ENCODE measurements around the gene GLIS1.

GLIS1 gene

DNA sequence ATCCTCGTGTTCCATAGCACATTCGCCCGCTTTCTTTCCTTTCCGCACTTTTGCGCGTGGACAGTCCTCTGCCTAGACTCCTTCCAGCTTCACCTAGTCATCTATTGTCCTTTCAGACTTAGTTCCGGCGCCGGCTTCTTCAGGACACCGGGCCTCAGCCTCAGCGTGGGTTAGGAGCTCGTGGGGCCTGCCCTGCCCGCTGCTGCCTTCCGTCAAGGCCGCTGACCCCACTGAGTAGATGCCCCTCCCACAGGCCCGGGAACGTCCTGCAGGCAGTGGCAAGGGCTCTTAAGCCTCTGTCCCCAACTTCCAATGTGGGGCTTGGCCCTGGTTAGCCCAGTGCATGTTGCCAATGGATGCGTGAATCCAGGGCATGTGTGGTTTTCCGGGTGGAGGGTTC lies 268.4 kb downstream of the GLIS1 start:
- DNase-seq = no peak

GRCh38 chr1:53470155-53470554 lies 268.8 kb downstream of the GLIS1 start:
- DNase-seq = no peak

- no peak for DNase-seq
Measured at GRCh38 chr1:53469373-53469772, 269.6 kb downstream of the GLIS1 start.

DNA sequence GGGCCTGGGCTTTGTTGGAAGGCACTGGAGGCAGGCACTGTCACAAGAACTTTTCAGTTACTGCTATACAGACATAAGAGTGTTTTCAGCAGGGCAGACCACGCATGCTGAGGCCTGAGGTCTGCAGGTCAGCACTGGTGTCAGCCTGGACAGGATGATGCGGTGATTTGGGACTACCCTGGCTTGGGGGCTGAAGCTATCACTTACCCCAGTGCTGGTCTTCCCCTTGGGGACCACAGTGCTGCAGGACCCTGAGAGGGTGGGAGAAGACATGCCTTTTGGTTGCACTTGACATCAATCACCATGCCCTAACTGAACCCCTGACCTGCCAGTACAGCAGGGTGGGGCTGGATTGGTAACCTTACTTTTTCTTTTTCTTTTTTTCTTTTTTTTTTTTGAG lies 270.6 kb downstream of the GLIS1 start:
- no peak for DNase-seq

GRCh38 chr1:53467391-53467790 lies 271.6 kb downstream of the GLIS1 start:
- no peak for DNase-seq

DNA sequence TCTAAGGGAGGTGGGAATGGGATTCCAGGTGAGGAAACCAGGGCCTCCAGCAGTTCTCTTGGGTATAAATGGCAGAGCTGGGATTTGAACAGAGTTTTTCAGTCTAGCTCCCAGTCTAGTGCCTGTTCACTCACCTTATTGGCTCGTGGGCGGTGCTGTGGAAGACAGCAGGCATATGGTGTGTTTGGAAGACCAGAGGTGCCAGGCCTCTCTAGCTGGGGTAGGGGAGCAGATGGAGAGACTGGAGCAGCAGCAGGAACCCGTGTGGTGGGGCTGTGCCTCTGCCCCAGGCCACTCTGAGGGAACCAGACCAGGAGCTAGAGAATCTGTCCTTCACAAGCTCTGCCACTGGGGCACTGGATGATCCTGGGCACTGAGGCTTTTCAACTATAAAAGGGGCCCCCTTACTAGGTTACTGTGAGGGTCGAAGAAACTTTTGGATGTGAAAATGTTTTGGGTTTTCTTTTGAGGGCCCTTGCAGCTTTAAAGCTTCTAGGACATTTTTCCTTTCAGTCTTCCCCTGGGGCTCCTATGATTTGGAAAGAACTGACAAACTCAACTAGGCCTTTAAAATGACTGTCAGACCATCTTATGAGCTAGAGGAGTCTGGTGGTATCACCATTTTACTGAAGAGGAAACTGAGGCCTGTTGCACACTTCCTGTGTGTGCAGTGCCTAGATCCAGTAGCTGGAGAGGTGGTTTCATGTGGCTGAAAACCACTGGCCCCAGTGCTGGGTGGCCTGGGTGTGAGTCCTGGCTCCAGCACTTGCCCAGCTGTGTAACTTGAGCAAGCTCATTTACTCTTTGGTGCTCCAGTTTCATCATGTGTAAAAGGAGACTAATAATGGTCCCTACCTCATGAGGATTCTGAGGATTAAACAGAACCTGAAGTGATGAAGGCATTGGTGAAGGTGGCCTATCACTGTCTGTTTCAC lies 273.7 kb downstream of the GLIS1 start:
- no peak for DNase-seq

DNA sequence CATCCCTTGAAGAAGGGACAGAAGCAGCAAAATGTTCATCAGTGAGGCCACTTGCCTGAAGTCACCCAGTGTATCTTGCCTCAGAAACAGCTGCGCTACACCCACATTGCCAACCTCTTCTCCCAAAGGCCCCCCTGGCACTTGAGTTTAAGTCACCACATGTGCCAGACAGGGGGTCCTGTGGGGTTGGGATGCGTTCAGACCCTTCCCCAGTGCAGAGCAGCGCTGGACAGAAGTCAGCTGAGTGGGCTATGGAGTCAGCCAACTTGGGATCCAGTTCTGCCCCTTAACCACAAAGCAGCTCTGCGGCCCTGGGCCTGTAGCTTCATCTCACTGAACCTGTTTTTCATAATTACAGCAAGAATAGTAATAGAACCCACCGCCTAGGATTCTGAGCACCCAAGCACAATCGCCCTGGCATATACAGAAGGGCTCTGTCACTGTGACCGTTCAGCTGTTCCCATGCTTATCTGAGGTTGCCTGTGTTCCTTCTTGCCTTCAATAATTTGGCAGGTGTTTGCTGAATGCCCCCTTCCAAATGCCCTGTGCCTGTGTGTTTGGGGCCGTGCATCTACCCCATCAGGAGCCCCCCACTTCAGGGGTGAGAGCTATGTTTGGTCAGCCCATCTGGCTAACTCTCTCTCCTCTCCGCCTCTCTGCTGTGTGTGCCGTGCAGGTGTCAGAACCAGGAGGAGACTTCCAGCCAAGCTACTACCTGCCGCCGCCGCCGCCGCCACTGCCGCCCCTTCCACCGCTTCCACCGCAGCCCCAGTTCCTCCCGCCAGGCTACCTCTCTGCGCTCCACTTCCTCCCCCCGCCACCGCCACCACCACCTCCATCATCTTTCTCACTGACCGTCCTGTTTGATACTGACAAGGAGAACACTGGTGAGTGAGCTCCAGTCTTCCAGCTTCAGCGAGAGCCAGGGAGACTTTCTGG lies 274.7 kb downstream of the GLIS1 start:
- DNase-seq = no peak

GRCh38 chr1:53462769-53463501 lies 276.0 kb downstream of the GLIS1 start:
- no peak for DNase-seq

DNA sequence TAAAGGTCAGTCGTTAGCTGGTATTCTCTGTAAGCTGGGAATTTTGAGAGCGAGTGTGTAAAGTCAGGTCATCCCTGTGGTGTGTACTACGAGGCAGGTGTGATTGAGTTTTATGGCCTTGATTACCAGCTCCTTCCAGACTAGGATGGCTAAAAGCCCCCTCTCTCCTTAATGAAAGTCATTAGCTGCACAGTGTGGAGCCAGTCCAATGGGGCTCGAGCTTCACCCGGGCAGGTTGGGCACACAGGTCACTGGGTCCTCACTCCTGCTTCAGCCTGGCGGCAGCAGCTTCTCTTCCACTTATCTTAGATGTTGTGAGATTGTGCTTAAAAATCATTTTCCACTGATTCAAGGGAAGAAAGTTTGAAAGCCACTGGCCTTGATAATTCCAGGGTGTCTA lies 276.8 kb downstream of the GLIS1 start:
- DNase-seq = no peak

DNA sequence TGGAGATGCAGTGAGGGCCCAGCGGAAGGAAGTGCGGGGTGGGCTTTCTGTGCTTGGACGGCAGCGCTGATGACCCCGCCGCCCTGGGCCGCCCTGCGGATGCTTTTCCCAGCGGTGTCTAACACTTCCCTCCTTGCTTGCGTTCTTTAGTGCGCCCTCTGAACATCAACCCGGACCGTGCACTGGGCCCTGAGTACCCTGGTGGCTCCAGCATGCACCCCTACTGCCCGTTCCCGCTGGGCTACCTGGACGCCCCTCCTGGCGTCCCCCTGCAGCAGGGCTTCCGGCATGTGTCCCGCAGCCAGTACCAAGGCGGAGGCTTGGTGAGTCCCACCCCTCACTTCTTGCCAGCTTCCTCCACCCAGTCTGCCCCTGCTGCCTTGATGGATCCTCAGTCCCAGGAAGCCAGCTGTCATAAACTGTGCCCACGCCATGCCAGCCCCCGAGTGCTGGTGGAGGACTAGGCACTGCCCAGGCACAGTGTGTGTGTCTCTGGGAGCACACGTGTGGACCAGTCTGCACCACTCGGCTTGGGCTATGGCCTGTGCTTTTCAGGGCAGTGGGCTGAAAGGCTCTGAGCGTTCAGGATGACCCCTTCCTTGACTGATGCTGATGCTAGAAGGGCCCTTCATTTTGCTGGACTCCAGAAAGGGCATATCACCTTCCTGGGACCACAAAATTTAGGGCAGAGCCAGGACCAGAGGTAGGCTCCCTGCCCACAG lies 277.5 kb downstream of the GLIS1 start:
- DNase-seq = no peak

- DNase-seq = no peak
Measured at GRCh38 chr1:53460666-53461322, 278.2 kb downstream of the GLIS1 start.

GRCh38 chr1:53460211-53460634 lies 278.7 kb downstream of the GLIS1 start:
- no peak for DNase-seq

GRCh38 chr1:53459321-53460175 lies 279.4 kb downstream of the GLIS1 start, which contains the start of gene DMRTB1:
Gene DMRTB1 (plus strand): TSS chr1:53459399. CDS start chr1:53459454, 55 bp downstream.
- DNase-seq = no peak

DNA sequence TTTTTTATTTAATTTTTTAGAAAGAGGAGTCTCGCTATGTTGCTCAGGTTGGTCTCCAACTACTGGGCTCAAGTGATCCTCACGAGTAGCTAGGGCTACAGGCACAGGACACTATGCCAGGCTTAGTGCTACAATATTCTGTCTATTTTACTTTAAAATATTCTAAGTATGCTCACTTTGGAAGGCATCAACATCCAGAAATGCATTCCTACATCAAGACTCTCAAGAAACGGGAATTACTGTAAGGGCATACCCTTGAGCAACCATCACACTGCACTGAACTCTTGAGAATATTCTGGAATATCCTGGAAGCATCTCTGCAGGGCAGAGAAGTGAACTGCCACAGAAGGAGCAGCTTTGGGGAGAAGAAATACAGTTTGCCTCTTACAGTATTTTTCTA lies 280.3 kb downstream of the GLIS1 start:
- DNase-seq = no peak

All from NCI-H2081 treated with DMSO at 0.1 percent for 48 hours (cell line).